Common myeloid progenitor, CD34-positive (primary cell): ENCODE results near the gene GNB1L.
"Not testable (repeated sequence)": the region's sequence is repeated elsewhere in the genome, so short reads cannot be mapped to it uniquely, and the experiment has no call there.

Source experiments
- CTCF ChIA-PET: fragments of 350-600 bp; sonication (Branson Sonifier 250); formaldehyde crosslinking; loops from one replicate; lab custom pipeline; 2021; ENCODE audit warnings: antibody characterized with exemption; lab: Charles Lee
- POLR2A ChIA-PET: fragments of 350-600 bp; sonication (Branson Sonifier 250); formaldehyde crosslinking; loops from one replicate; lab custom pipeline; 2021; ENCODE audit warnings: antibody characterized with exemption; lab: Charles Lee
- DNase-seq, 3 donors: peaks; one replicate each; pipeline versions ENCODE4 v3.0.0 to v3.0.0-alpha.2; 2013
- H3K27ac ChIP-seq, 2 experiments: 1 replicate in 1 of 2; 2 replicates in 1 of 2; pipeline ENCODE4 v1.7.0; 2013; ENCODE audit warnings: inconsistent platforms in 2 of 2, low read length in 2 of 2, mild to moderate bottlenecking in 2 of 2, low read depth in 1 of 2, moderate library complexity in 1 of 2; ENCODE audit not compliant: severe bottlenecking in 2 of 2, insufficient read depth in 1 of 2, poor library complexity in 1 of 2
- H3K27me3 ChIP-seq, 5 experiments: replicated peaks in 2 of 5; 1 replicate in 3 of 5; 2 replicates in 2 of 5; pipeline versions ENCODE4 v1.6.1 to v1.7.0; 2013; ENCODE audit warnings: low read length in 4 of 5, mild to moderate bottlenecking in 2 of 5, moderate library complexity in 2 of 5, inconsistent platforms in 1 of 5; ENCODE audit not compliant: insufficient read depth in 5 of 5, control insufficient read depth in 4 of 5
- H3K36me3 ChIP-seq, 4 experiments: 1 replicate in 2 of 4; 2 replicates in 2 of 4; pipeline versions ENCODE4 v1.6.1 to v1.7.0; 2013; ENCODE audit warnings: low read length in 3 of 4, control low read depth in 1 of 4, mild to moderate bottlenecking in 1 of 4; ENCODE audit not compliant: control insufficient read depth in 4 of 4, insufficient read depth in 4 of 4
- H3K4me1 ChIP-seq, 4 experiments: 1 replicate in 3 of 4; 2 replicates in 1 of 4; pipeline versions ENCODE4 v1.6.1 to v1.7.1; 2013; ENCODE audit warnings: low read length in 3 of 4, mild to moderate bottlenecking in 3 of 4, control low read depth in 1 of 4, inconsistent platforms in 1 of 4, moderate library complexity in 1 of 4; ENCODE audit not compliant: control insufficient read depth in 4 of 4, insufficient read depth in 4 of 4; ENCODE audit errors: control extremely low read depth in 1 of 4
- H3K4me3 ChIP-seq, 7 experiments: 1 replicate in 4 of 7; 2 replicates in 3 of 7; pipeline versions ENCODE4 v1.5.1 to v1.7.0; 2013; ENCODE audit warnings: mild to moderate bottlenecking in 7 of 7, low read length in 6 of 7, moderate library complexity in 6 of 7, inconsistent platforms in 2 of 7, low read depth in 2 of 7, control low read depth in 1 of 7; ENCODE audit not compliant: insufficient read depth in 4 of 7, control insufficient read depth in 1 of 7; ENCODE audit errors: extremely low read depth in 1 of 7
- H3K9me3 ChIP-seq, 5 experiments: 1 replicate in 4 of 5; 2 replicates in 1 of 5; pipeline versions ENCODE4 v1.6.1 to v1.7.1; 2013; ENCODE audit warnings: low read length in 4 of 5, mild to moderate bottlenecking in 2 of 5, inconsistent platforms in 1 of 5, low read depth in 1 of 5, moderate library complexity in 1 of 5; ENCODE audit not compliant: control insufficient read depth in 4 of 5, insufficient read depth in 2 of 5; ENCODE audit errors: control extremely low read depth in 1 of 5
- WGBS: methylation state at CpG from one replicate; pipeline ENCODE4 v1.1.5; 2013; ENCODE audit not compliant: insufficient coverage; 5-methylcytosine and 5-hydroxymethylcytosine counted together

The GNB1L gene

DNA sequence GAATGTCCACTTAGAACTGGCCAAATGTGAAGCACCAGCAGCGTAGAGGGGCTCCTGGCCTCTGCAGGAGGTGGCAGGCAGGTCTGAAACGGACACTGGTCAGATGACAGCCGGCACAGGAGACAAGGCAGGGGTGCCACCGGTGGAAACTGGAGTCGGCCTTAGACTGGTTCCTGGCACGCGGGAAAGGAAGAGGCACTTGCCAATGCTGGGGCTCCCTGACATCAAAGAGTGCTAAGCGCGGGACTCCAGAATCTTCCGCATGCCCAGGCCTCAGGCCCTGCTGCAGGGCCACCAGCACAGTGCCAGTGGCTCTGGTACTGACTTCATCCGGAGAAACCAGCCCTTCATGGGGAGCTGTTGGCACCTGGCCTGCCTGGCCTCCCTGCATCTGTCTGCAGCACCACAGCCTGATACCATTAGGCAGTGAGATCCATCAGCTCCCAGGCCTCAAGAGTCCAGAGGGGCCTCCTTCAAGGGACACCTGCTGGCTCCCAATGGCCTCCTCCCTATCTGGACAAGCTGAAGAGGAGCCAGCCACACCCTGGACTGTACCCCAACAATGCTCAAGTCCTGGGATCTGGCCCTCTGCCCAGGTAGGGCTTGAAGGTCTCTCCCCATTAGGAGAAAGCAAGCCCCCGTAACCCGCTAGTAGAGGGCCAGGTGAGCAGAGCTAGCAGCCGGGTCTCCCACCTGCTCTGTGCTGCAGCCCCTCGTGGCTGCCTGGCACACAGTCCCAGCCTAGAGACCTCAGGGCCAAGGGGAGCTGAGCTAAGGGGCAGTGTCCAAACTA lies 29.7 kb upstream of the GNB1L start:
- DNase-seq, result no peak
- Histone ChIP-seq H3K27me3 (no peaks in the 10 kb centered on the region), H3K36me3 (peaks cover 0 to 12% (median 3%) of the 10 kb centered on the region in 4 experiments), H3K9me3 (no peaks in the 10 kb centered on the region), H3K4me3 (no peak overlapping the region), H3K27ac (no peak overlapping the region), H3K4me1 (peaks cover 0 to 25% (median 17%) of the 10 kb centered on the region in 4 experiments)
- 95% methylated on average over 15 of the region's 15 CpGs for WGBS
- ChIA-PET CTCF (interaction anchor here (1.1 to 1.7 kb wide), 3 partner anchors 8 to 84 kb away, joined by 3 to 6 read pairs (median 4); no protein-coding TSS in a partner anchor), POLR2A (no interaction called here)

DNA sequence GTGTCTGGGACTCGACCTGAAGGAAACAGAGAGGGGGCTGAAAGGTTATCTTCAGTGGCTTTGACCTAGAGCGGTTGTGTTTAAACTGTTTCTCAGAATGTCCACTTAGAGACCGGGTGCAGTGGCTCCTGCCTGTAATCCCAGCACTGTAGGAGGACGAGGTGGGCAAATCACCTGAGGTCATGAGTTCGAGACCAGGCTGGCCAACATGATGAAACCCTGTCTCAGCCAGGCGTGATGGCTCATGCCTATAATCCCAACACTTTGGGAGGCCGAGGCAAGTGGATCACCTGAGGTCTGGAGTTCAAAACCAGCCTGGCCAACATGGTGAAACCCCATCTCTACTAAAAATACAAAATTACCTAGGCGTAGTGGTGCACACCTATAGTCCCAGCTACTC lies 28.8 kb upstream of the GNB1L start:
- H3K36me3 ChIP-seq, result peaks cover 0 to 14% (median 3%) of the 10 kb centered on the region in 4 experiments
- H3K9me3 ChIP-seq, DNase-seq, H3K4me3 ChIP-seq, POLR2A ChIA-PET, H3K27ac ChIP-seq, H3K27me3 ChIP-seq, CTCF ChIA-PET: not testable (repeated sequence)
- H3K4me1 ChIP-seq, result peaks cover 0 to 25% (median 17%) of the 10 kb centered on the region in 4 experiments
- WGBS, result 96% methylated on average over 6 of the region's 8 CpGs

DNA sequence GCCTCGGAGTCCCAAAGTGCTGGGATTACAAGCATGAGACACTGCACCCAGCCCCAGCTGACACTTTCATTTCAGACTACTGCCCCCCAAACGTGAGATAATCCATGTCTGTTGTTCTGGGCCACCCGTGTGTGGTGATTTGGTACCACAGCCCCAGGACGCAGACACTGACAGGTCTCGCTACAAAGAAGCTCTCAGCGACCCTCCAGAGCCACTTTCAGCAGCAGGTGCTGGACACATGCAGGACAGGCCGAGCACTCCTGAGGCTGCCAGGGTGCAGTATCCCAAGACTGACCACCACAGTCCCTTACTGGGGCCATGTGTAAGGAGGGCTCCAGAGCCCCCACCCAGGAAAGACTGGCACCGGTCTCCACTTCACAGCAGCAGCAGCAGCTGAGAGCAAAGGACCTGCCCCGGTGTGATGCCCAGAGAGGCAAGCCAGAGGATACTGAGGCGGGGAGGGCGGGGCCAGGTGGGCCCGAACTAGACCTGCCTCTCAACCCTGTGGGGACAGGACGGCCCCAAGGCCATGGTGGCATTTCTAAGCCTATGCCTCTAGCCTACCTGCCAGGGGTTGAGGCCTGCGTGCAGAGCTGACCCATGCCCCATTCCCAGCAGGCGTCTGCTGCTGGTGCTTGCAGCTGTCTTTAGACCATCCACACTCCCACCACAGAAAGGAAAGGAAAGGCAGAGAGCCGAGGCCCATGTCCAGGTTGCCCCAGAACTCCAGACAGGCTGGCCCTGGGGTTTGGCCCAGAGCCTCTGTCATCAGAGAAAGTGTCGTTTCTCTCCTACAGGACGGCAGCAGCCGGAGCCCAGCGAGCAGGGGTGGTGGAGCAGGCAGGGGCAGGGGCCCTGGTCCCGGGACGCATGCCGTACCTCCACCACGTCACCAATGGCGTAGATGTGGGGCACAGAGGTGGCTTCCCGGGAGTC lies 28.0 kb upstream of the GNB1L start:
- CTCF ChIA-PET, result no interaction called here
- DNase-seq, result no peak
- 96% methylated on average over 22 of the region's 26 CpGs for WGBS
- H3K36me3 ChIP-seq, result peaks cover 0 to 21% (median under 1%) of the 10 kb centered on the region in 4 experiments
- no peaks in the 10 kb centered on the region for H3K9me3 ChIP-seq
- H3K4me3 ChIP-seq, result no peak overlapping the region
- H3K27me3 ChIP-seq, result no peaks in the 10 kb centered on the region
- H3K27ac ChIP-seq, result no peak overlapping the region
- peaks cover 0 to 21% (median 17%) of the 10 kb centered on the region in 4 experiments for H3K4me1 ChIP-seq
- POLR2A ChIA-PET, result no interaction called here

DNA sequence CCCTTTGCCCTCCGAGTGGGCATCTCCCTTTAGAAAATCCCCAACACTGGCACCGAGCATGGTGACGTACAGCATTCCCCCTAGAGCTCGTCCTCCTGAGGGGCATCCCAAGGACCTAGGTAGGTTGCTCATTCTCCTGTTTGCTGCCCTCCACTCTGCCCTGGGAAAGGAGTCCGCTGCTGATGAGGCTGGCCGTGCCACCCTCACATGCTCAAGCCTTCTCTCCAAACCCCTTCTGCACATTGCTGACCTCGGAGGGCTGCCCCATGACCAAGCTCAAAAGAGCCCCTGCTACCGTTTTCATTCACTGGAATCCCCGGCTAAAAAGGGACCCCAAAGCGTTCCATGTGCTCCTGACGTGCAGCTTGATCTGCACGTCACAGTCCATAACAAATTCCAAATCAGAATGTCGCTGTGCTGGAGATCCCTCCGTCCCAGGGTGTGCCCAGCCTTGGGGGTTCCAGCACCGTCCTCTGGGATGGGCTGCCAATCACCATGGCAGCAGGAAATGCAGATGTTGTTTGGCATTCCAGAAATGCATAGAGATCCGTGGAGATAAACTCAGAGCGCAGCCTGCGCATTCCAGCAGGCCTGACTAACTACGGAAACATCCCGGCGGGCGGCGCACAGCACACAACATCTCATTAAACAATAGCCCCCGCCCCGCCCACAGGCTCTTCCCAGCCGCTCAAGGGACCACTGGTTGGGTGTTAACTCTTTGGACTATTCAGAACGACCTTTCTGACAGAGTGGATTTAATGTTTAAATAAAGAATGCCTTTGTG lies 26.3 kb upstream of the GNB1L start:
- H3K4me1 ChIP-seq, result peaks cover 0 to 3% (median under 1%) of the 10 kb centered on the region in 4 experiments
- no peaks in the 10 kb centered on the region for H3K9me3 ChIP-seq
- ChIA-PET CTCF (no interaction called here), POLR2A (no interaction called here)
- H3K36me3 ChIP-seq, result peaks cover 2 to 24% (median 3%) of the 10 kb centered on the region in 4 experiments
- DNase-seq, result no peak
- no peak overlapping the region for H3K4me3 ChIP-seq
- WGBS, result 98% methylated on average over 23 of the region's 27 CpGs
- no peaks in the 10 kb centered on the region for H3K27me3 ChIP-seq
- H3K27ac ChIP-seq, result no peak overlapping the region

DNA sequence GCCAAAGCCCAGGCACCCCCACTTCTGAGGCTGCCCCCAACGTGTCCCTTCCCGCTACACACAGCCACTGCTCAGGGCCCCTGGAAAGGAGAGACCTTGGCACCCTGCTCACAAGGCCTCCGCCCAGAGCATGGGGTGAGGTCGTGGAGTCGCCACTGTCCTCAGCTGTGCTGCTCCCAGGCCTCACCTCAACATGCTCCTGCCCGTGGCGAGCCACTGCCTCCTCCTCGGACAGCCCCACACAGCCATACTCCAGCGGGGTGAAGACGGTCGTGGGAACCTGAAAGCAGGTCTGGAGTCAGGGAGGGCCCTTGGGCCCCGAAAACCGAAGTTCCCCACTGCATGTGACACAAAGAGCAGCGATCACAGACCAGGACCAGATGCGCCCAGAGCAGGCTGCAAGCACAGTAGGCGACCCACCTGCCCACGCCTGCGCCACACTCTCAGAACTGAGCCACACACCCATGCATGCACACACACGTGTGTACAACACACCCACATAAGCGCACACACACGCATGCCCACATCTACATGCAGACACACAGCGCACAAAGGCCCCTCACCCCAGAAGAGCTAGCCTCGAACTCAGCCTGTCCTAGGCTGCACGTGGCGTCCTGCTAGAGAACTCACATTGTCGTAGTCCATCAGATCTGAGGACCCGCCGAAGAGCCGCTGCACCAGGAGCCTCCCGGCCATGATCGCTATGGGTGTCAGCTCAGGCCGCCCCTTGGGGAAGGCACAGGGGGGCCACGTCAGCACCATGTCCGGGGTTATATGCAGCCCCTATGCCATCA lies 25.5 kb upstream of the GNB1L start:
- DNase-seq, result no peak
- ChIA-PET CTCF (no interaction called here), POLR2A (no interaction called here)
- 98% methylated on average over 32 of the region's 34 CpGs for WGBS
- no peak overlapping the region for H3K4me3 ChIP-seq
- no peaks in the 10 kb centered on the region for H3K27me3 ChIP-seq
- H3K9me3 ChIP-seq, result no peaks in the 10 kb centered on the region
- H3K4me1 ChIP-seq, result no peaks in the 10 kb centered on the region
- H3K36me3 ChIP-seq, result peaks cover 2 to 24% (median 3%) of the 10 kb centered on the region in 4 experiments
- H3K27ac ChIP-seq, result no peak overlapping the region

DNA sequence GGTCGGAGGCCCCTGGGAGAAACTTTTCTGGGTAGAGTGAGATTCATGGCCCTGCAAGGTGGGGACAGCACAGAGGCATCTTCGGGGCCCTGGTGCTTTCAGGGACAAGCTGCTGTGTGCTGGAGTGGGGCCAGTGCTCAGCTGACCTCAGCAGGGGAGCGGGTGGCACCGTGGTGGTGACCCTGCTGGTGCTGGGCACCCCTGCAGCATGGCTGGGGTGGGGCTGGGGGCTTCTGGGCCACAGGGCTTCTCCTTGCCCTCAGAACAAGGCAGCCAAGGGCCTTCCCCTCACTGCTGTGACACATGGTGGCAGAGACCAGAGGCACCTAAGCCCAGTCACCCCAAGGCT lies 24.9 kb upstream of the GNB1L start:
- H3K4me1 ChIP-seq, result no peaks in the 10 kb centered on the region
- H3K27ac ChIP-seq, result no peak overlapping the region
- CTCF ChIA-PET, result no interaction called here
- 98% methylated on average over 4 of the region's 4 CpGs for WGBS
- no peak overlapping the region for H3K4me3 ChIP-seq
- H3K9me3 ChIP-seq, result no peaks in the 10 kb centered on the region
- H3K27me3 ChIP-seq, result no peaks in the 10 kb centered on the region
- DNase-seq, result no peak
- POLR2A ChIA-PET, result no interaction called here
- peaks cover 2 to 24% (median 3%) of the 10 kb centered on the region in 4 experiments for H3K36me3 ChIP-seq
